ENCODE results near the gene COL4A2.

GRCh38 chr13:110523180-110523579 lies 216.1 kb downstream of the COL4A2 start:
- TF ChIP-seq POLR2AphosphoS5 (IDR thresholded peaks at IDR 0.05; ENCODE audit: borderline replicate concordance, low read depth, low read length) (no peak), EZH2 (IDR thresholded peaks at IDR 0.05) (no peak)
